ENCODE measurements around the gene TEX264.

DNA sequence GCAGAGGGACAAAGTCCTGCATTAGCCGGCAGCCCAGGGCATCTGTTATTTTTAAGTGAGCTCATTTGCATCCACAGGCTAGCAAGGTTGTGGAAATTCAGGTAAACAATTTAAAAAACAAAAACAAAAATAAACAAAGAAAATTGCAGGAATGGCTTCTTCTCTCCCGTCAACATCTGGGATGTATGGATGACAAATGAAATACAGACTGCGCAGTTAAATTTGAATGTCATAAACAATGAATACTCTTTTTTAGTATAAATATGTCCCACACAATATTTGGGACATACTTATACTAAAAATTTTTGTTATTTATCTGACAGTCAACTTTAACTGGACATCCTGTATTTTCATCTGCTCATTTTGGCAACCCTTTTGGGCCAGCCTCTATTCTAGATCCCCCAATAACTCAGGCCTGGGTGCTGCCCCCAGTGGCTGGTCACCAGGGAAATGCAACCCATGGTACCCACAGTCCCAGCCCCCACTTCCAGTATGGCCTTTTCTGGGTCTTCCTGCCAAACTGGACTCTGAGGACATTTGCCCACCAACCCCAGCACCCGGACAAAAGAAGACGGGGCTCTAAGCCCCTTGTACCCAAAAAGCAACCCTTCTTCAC lies 48.5 kb downstream of the TEX264 start:
- no peak for TF ChIP-seq CTCF (IDR thresholded peaks at IDR 0.05)
- TF ChIP-seq POLR2A (IDR thresholded peaks at IDR 0.05), result no peak
